ENCODE measurements around the gene BBS4. TPM values are rescaled to one million over a fixed set of nuclear protein-coding genes. Genes with fewer than 3 reads are reported as not detected.
A peak's percentile ranks its signal among the peaks of the same experiment; 100 is the strongest.

BBS4 gene
- total and polyA plus RNA-seq, 12 donors, result 6.8 to 18.0 (median 12.5) TPM

DNA sequence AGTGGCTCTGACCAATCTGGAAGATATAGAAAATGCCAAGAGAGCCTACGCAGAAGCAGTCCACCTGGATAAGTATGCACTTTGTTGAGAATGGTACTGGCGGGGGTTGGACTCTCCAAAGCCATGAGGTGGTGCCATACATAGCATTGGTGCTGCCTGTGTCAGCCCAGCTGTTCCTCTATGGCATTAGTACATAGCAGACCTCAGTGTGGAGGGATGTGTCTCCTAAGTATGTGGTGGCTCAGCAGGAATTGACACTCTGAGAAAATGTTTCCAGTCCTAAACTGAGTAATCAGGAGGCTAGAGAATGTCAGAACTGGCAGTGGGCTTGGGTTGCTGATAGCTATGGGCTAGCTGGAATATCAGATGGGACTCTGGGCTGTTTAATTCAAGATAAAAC, 49.1 kb downstream of the BBS4 start:
- ATAC-seq (peak in 1 of 8 donors; percentile 34), DNase-seq (no peak)
- Histone ChIP-seq H3K36me3 (peaks cover 0 to 94% (median 52%) of the 10 kb centered on the region in 9 donors), H3K27ac (no peak overlapping the region), H3K4me3 (no peak overlapping the region), H3K27me3 (no peaks in the 10 kb centered on the region), H3K9me3 (no peaks in the 10 kb centered on the region), H3K4me1 (peaks cover 0 to 8% (median 0%) of the 10 kb centered on the region in 9 donors)
- 96% methylated on average over 2 of the region's 2 CpGs for WGBS, 2 donors
- intact Hi-C loops (cut with DNase I), result no loop called here
- TF ChIP-seq, protein P1, sequence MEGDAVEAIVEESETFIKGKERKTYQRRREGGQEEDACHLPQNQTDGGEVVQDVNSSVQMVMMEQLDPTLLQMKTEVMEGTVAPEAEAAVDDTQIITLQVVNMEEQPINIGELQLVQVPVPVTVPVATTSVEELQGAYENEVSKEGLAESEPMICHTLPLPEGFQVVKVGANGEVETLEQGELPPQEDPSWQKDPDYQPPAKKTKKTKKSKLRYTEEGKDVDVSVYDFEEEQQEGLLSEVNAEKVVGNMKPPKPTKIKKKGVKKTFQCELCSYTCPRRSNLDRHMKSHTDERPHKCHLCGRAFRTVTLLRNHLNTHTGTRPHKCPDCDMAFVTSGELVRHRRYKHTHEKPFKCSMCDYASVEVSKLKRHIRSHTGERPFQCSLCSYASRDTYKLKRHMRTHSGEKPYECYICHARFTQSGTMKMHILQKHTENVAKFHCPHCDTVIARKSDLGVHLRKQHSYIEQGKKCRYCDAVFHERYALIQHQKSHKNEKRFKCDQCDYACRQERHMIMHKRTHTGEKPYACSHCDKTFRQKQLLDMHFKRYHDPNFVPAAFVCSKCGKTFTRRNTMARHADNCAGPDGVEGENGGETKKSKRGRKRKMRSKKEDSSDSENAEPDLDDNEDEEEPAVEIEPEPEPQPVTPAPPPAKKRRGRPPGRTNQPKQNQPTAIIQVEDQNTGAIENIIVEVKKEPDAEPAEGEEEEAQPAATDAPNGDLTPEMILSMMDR (IDR thresholded peaks at IDR 0.05), result no peak

DNA sequence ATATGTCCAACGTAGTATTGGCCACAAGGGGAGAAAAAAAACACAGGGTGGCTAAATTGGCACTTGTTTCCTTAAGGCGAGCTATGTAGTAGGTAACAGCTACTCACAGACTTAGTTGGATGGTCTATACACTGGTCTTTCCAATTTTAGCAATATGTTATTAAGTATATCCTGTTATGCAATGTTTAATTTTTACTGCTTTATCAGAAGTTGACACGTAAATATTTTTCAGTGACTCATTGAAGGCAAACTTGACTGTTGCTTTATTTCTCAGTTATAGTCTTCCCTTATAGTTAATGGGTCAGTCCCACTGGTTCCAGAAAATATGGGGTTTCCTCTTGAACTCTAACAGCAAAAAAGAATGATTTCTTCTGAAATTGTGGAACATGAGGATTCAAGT, 51.1 kb downstream of the BBS4 start:
- 88 to 92% methylated on average over 3 of the region's 3 CpGs for WGBS, 2 donors
- peaks cover 0 to 93% (median 48%) of the 10 kb centered on the region in 9 donors for H3K36me3 ChIP-seq
- peaks cover 0 to 18% (median 0%) of the 10 kb centered on the region in 9 donors for H3K4me1 ChIP-seq
- no peaks in the 10 kb centered on the region for H3K9me3 ChIP-seq
- H3K4me3 ChIP-seq, result no peak overlapping the region
- DNase-seq, result no peak
- H3K27ac ChIP-seq, result no peak overlapping the region
- H3K27me3 ChIP-seq, result no peaks in the 10 kb centered on the region
- no peak for ATAC-seq
- intact Hi-C loops (cut with DNase I), result no loop called here
- TF ChIP-seq, protein P1 (IDR thresholded peaks at IDR 0.05), result no peak

DNA sequence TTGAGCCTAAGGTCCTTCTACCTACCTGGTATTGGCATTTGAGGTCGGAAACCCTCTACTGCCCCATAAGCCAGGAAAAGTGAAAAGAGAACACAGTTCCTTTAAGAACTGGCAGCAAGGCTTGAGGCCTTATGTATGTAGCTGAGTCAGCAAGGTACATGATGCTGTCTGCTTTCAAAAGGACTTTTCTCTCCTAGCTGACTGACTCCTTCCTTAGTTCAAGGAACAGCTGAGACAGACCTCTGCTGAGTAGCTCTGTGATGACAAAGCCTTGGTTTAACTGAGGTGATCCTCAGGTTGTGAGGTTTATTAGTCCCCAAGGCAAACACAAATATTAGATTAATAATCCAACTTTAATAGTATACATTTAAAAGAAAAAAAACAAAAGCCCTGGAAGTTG, 51.7 kb downstream of the BBS4 start:
- ATAC-seq, result no peak
- 89 to 95% methylated on average over 1 of the region's 1 CpG for WGBS, 2 donors
- TF ChIP-seq, protein P1 (IDR thresholded peaks at IDR 0.05), result no peak
- intact Hi-C loops (cut with DNase I), result no loop called here
- no peaks in the 10 kb centered on the region for H3K27me3 ChIP-seq
- H3K36me3 ChIP-seq, result peaks cover 0 to 87% (median 46%) of the 10 kb centered on the region in 9 donors
- H3K4me1 ChIP-seq, result peaks cover 0 to 18% (median 0%) of the 10 kb centered on the region in 9 donors
- no peak overlapping the region for H3K4me3 ChIP-seq
- H3K9me3 ChIP-seq, result no peaks in the 10 kb centered on the region
- H3K27ac ChIP-seq, result no peak overlapping the region
- DNase-seq, result no peak

DNA sequence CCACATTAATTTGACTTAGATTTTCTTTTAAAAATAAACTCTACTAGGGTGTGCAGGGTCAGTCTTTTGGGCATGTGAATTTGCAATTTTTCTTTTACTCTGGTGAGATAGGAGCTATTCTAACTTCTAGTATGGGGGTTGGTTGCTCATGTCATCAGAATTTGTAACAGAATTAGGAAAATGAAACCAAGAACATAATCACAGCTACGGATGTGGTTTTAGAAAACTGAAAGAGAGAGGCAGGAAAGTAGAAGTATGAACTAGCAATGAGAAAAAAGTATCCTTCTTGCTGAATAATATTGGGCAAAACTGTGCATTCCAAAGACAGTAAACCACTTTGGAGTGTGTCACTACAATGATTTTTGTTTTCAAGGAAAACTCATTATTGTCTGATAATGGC, 54.2 kb downstream of the BBS4 start:
- H3K4me1 ChIP-seq, result peaks cover 0 to 18% (median 0%) of the 10 kb centered on the region in 9 donors
- no peak for DNase-seq
- H3K9me3 ChIP-seq, result no peaks in the 10 kb centered on the region
- TF ChIP-seq, protein P1 (IDR thresholded peaks at IDR 0.05), result no peak
- H3K27me3 ChIP-seq, result no peaks in the 10 kb centered on the region
- peak overlapping the region in 1 of 10 donors; percentile 60 for H3K27ac ChIP-seq
- no peak for ATAC-seq
- intact Hi-C loops (cut with DNase I), result no loop called here
- WGBS, 2 donors, result 43 to 97% methylated on average over 1 of the region's 1 CpG
- peaks cover 0 to 68% (median 41%) of the 10 kb centered on the region in 9 donors for H3K36me3 ChIP-seq
- no peak overlapping the region for H3K4me3 ChIP-seq

All from heart right ventricle (tissue), 16 donors.